Heart left ventricle (tissue), 16 donors: ENCODE data around the gene RPEL1. TPM values are rescaled to one million over a fixed set of nuclear protein-coding genes. Genes with fewer than 3 reads are reported as not detected.

Experiments used
- ATAC-seq, 4 donors: fragments of 200-7000 bp; cut with Tn5 transposase; one replicate each; pipeline ENCODE4 v1.9.1; 2020 to 2022; ENCODE audit warnings: moderate library complexity in 4 of 4, mild to moderate bottlenecking in 3 of 4, moderate number of reproducible peaks in 1 of 4
- DNase-seq, 5 donors: peaks; one replicate each; pipeline ENCODE4 v3.0.0-alpha.2; 2020
- H3K27ac ChIP-seq, 12 donors: fragments of 200-600 bp; sonication (generic) in 4 of 12; one replicate each; pipeline versions ENCODE4 v1.5.0 to v1.8.0; 2016 to 2022; ENCODE audit warnings: mild to moderate bottlenecking in 2 of 12
- H3K27me3 ChIP-seq, 9 donors: fragments of 200-600 bp; sonication (generic) in 2 of 9; one replicate each; pipeline versions ENCODE4 v1.5.1 to v1.8.0; 2016 to 2022; ENCODE audit warnings: mild to moderate bottlenecking in 3 of 9
- H3K36me3 ChIP-seq, 9 donors: fragments of 200-600 bp; sonication (generic) in 2 of 9; one replicate each; pipeline versions ENCODE4 v1.5.0 to v1.8.0; 2018 to 2022; ENCODE audit warnings: mild to moderate bottlenecking in 2 of 9
- H3K4me1 ChIP-seq, 12 donors: fragments of 200-600 bp; sonication (generic) in 4 of 12; one replicate each; pipeline versions ENCODE4 v1.5.0 to v1.8.0; 2016 to 2022; ENCODE audit warnings: mild to moderate bottlenecking in 3 of 12
- H3K4me3 ChIP-seq, 12 donors: fragments of 200-600 bp; sonication (generic) in 4 of 12; one replicate each; pipeline versions ENCODE4 v1.5.0 to v1.8.0; 2017 to 2022; ENCODE audit warnings: mild to moderate bottlenecking in 9 of 12, moderate library complexity in 4 of 12
- H3K9me3 ChIP-seq, 12 donors: fragments of 200-600 bp; sonication (generic) in 4 of 12; one replicate each; pipeline versions ENCODE4 v1.5.0 to v1.8.0; 2016 to 2022; ENCODE audit warnings: mild to moderate bottlenecking in 1 of 12
- CTCF ChIP-seq, 12 donors: fragments of 200-600 bp; sonication (generic) in 4 of 12; IDR thresholded peaks; one replicate each; pipeline versions ENCODE4 v1.5.0 to v1.8.0; 2018 to 2022; ENCODE audit warnings: antibody characterized with exemption in 12 of 12, mild to moderate bottlenecking in 5 of 12
- POLR2A ChIP-seq, 2 donors: fragments of 450-650 bp; IDR thresholded peaks; one replicate each; pipeline ENCODE4 v1.6.1; 2017; ENCODE audit warnings: antibody characterized with exemption in 2 of 2, mild to moderate bottlenecking in 2 of 2, moderate library complexity in 2 of 2
- WGBS, 4 donors: extraction: QIAGEN DNeasy Blood & Tissue Kit in 2 of 4; methylation state at CpG; one replicate each; pipeline versions ENCODE4 v1.1.5 to v1.1.7; 2013 to 2018; 5-methylcytosine and 5-hydroxymethylcytosine counted together
- intact Hi-C, 10 donors: fragments of 100-400 bp; cut with DNase I; formaldehyde crosslinking; loops; one replicate each; pipeline versions ENCODE4 v1.11.1 to v1.14.2; 2022
- polyA plus RNA-seq, 2 donors: library from polyadenylated mRNA; stranded (reverse); fragments of 200-250 nt; gene quantifications; one replicate each; pipeline ENCODE4 v1.2.3, GENCODE V29; 2013
- total RNA-seq, 9 donors: library from RNA; depleted of rRNA in 2 of 9; stranded (reverse); fragments of >200 nt in 2 of 9; fragmentation: NEBNext Ultra II Directional in 3 of 9; extraction: Animal tissue kit (Norgen Biotek cat#: 25700) in 3 of 9; gene quantifications; one replicate each; pipeline versions ENCODE4 v1.1.0 to v1.2.4, GENCODE V29; 2016 to 2023
- donor health status: ischemic (EF 13 %, LVEDD 7.1; RV severe dilation, severe dysfunction).
- donor health status: healthy with polysubstance abuse.
- donor health status: DM: no; HTN: yes; CAD: no.
- donor health status: DM: no; HTN: no; CAD: no.
- donor health status: ischemic (EF 25% LVEDD 6.9; RV normal size, moderate dysfunction).
- donor health status: ischemic (EF 25% LVEDD 5.7; RV mildly dilated, moderate dysfunction).
- donor health status: healthy.
- donor health status: DM: yes; HTN: yes; CAD: no.
- donor health status: ischemic (EF 35%, LVEDD 5.7; RV mildly dilated, moderate dysfunction).
- donor health status: nonischemic (EF 11% LVEDD 7.7; RV severe dilation, severe dysfunction).
- donor health status: DM: yes; HTN: yes; CAD: no.
- donor health status: PGD.
- donor health status: ischemic (EF 29% LVEDD 5.4; RV normal size, mild dysfunction).
- donor health status: nonischemic (EF 23%, LVEDD 6.1; RV moderate dilation, normal function).

The RPEL1 gene
- total and polyA plus RNA-seq, 11 donors, result not detected

- no peak for DNase-seq
- Histone ChIP-seq H3K4me1 (peaks cover 0 to 42% (median 19%) of the 10 kb centered on the region in 12 donors), H3K4me3 (no peak overlapping the region), H3K27me3 (no peaks in the 10 kb centered on the region), H3K9me3 (peaks cover 0 to 25% (median 16%) of the 10 kb centered on the region in 12 donors), H3K36me3 (no peaks in the 10 kb centered on the region), H3K27ac (peak overlapping the region in 10 of 12 donors; percentile 26 to 92 (median 76))
- ATAC-seq, result no peak
- intact Hi-C loops, result loop anchor here in 2 of 10 donors (2.0 to 5.0 kb wide), 2 partner anchors 35 kb away; partner anchors contain the start of gene NT5C2 (in 2 of the 2)
- TF ChIP-seq CTCF (IDR thresholded peaks at IDR 0.05) (no peak), POLR2A (IDR thresholded peaks at IDR 0.05) (no peak)
- WGBS, 4 donors, result 90 to 95% (median 93%) methylated on average over 1 of the region's 1 CpG
These were observed 18.3 kb upstream of the RPEL1 start for GRCh38 chr10:103227416-103227815.

GRCh38 chr10:103231047-103231551, 14.6 kb upstream of the RPEL1 start:
- H3K36me3 ChIP-seq, result no peaks in the 10 kb centered on the region
- H3K9me3 ChIP-seq, result no peaks in the 10 kb centered on the region
- no peaks in the 10 kb centered on the region for H3K27me3 ChIP-seq
- H3K27ac ChIP-seq, result peak overlapping the region; percentile 68 to 95 (median 83)
- WGBS, 4 donors, result 9 to 17% (median 13%) methylated on average over 4 of the region's 4 CpGs
- peak in 1 of 5 donors; percentile 26 for DNase-seq
- peaks cover 0 to 42% (median 19%) of the 10 kb centered on the region in 12 donors for H3K4me1 ChIP-seq
- no peak for TF ChIP-seq POLR2A (IDR thresholded peaks at IDR 0.05)
- no peak for TF ChIP-seq CTCF (IDR thresholded peaks at IDR 0.05)
- ATAC-seq, result peak; percentile 38 to 59 (median 52)
- intact Hi-C loops, result loop anchor here in 3 of 10 donors (5.0 to 10.0 kb wide), 2 partner anchors 39 to 46 kb away; partner anchors contain the start of gene NT5C2 (in 2 of the 3)
- H3K4me3 ChIP-seq, result no peak overlapping the region

- no peak for DNase-seq
- H3K27ac ChIP-seq, result peak overlapping the region in 10 of 12 donors; percentile 69 to 94 (median 83)
- intact Hi-C loops, result loop anchor here in 3 of 10 donors (5.0 to 10.0 kb wide), 2 partner anchors 40 to 47 kb away; partner anchors contain the start of gene NT5C2 (in 2 of the 3)
- 50 to 68% (median 59%) methylated on average over 3 of the region's 3 CpGs for WGBS, 4 donors
- TF ChIP-seq CTCF (IDR thresholded peaks at IDR 0.05), result no peak
- no peak for TF ChIP-seq POLR2A (IDR thresholded peaks at IDR 0.05)
- H3K4me3 ChIP-seq, result no peak overlapping the region
- H3K27me3 ChIP-seq, result no peaks in the 10 kb centered on the region
- no peaks in the 10 kb centered on the region for H3K9me3 ChIP-seq
- no peaks in the 10 kb centered on the region for H3K36me3 ChIP-seq
- no peak for ATAC-seq
- H3K4me1 ChIP-seq, result peaks cover 0 to 42% (median 19%) of the 10 kb centered on the region in 12 donors
These were observed 13.5 kb upstream of the RPEL1 start for GRCh38 chr10:103232131-103232673.

GRCh38 chr10:103232772-103233488, 12.8 kb upstream of the RPEL1 start:
- DNase-seq, result no peak
- Histone ChIP-seq H3K4me1 (peaks cover 0 to 38% (median 17%) of the 10 kb centered on the region in 12 donors), H3K27ac (peak overlapping the region in 3 of 12 donors; percentile 36 to 89 (median 73)), H3K27me3 (no peaks in the 10 kb centered on the region), H3K9me3 (no peaks in the 10 kb centered on the region), H3K36me3 (no peaks in the 10 kb centered on the region), H3K4me3 (no peak overlapping the region)
- intact Hi-C loops, result loop anchor here in 3 of 10 donors (5.0 to 10.0 kb wide), 2 partner anchors 41 to 48 kb away; partner anchors contain the start of gene NT5C2 (in 2 of the 3)
- no peak for TF ChIP-seq POLR2A (IDR thresholded peaks at IDR 0.05)
- TF ChIP-seq CTCF (IDR thresholded peaks at IDR 0.05), result no peak
- WGBS, 4 donors, result 81 to 84% (median 82%) methylated on average over 7 of the region's 7 CpGs
- no peak for ATAC-seq
